SKM-1 (cell line): ENCODE data around the gene P2RY14.
"Not testable (repeated sequence)": the region's sequence is repeated elsewhere in the genome, so short reads cannot be mapped to it uniquely, and the experiment has no call there.

Experiments
- DNase-seq: peaks from one replicate; lab custom pipeline; 2025; ENCODE audit not compliant: unreplicated experiment; lab: John Stamatoyannopoulos, UW

P2RY14 gene

GRCh38 chr3:151264605-151265004 is 13.7 kb downstream of the P2RY14 start:
- no peak for DNase-seq

GRCh38 chr3:151262871-151263525 is 15.3 kb downstream of the P2RY14 start:
- DNase-seq = no peak

GRCh38 chr3:151259664-151260063 is 18.7 kb downstream of the P2RY14 start:
- DNase-seq = no peak

DNA sequence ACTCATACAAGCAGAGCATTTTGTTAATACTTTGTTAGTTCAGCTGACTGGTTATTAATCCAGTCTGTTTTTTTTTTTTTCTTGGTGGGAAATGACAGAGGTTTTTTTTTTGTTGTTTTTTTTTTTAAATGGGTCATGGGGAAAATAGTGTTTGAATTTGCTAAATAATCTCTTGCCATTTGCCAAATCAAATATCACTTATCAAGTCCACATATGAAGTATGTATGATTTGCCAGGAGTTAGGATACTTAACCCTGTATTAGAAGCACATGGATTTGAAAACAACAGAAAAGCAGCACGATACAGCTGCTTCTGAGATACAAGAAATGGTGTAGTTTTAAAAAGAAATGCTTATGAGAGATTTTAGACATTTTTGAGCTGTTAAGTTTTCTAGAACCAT is 21.6 kb downstream of the P2RY14 start:
- no peak for DNase-seq

- DNase-seq = no peak
These were observed 29.5 kb downstream of the P2RY14 start for GRCh38 chr3:151248772-151249337.

- DNase-seq = not testable (repeated sequence)
These were observed 36.3 kb downstream of the P2RY14 start for GRCh38 chr3:151242006-151242405.

DNA sequence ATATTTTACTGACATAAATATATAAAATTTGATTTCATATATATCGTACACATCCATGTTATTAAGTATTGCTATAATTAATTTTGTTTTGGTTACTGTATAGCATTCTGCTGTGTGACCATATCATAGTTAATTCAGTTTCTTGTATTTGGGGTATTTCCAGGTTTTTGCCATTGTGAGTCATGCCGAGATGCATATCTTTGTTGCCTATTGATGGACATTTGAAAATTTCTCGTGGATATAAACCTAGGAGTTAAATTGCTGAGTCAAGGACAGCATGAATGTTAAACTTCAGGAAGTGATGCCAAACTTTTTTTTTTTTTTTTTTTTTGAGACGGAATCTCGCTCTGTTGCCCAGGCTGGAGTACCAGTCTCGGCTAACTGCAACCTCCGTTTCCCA is 41.6 kb downstream of the P2RY14 start:
- DNase-seq = no peak

- no peak for DNase-seq
These were observed 42.0 kb downstream of the P2RY14 start for GRCh38 chr3:151236316-151236715.

DNA sequence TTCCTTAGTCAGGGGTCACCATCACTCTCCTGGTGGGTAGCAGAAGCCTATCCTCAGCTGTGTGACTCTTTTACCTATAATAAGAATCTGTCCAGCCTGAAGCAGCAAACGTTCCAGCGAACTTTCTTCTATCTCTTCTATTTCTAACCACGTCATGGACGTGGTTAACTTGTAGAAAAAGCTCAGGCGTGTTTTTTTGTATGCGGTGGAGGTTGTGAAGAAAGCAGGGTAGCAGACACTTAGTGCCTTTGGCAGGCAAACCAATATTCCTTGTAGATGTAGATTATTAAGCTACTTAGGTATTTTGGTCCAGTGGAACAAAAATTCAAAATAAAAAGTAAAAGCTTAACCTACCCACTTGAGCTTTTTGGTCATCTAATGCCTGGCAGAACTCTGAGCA is 43.5 kb downstream of the P2RY14 start:
- no peak for DNase-seq

- DNase-seq = no peak
These were observed 45.4 kb downstream of the P2RY14 start for GRCh38 chr3:151232991-151233390.

DNA sequence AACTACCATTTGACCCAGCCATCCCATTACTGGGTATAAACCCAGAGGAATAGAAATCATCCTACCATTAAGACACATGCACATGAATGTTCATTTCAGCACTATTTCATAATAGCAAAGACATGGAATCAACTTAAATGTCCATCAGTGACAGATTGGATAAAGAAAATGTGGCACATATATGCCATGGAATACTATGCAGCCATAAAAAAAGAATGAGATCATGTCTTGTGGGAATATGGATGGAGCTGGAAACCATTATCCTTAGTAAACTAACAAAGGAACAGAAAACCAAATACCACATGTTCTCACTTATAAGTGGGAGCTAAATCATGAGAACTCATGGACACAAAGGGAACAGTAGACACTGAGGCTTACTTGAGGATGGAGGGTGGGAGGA is 45.9 kb downstream of the P2RY14 start:
- not testable (repeated sequence) for DNase-seq

GRCh38 chr3:151230646-151231045 is 47.7 kb downstream of the P2RY14 start:
- peak; percentile 59 for DNase-seq

GRCh38 chr3:151228666-151229040 is 49.7 kb downstream of the P2RY14 start:
- no peak for DNase-seq

GRCh38 chr3:151227807-151228665 is 50.3 kb downstream of the P2RY14 start:
- peak; percentile 64 for DNase-seq

DNA sequence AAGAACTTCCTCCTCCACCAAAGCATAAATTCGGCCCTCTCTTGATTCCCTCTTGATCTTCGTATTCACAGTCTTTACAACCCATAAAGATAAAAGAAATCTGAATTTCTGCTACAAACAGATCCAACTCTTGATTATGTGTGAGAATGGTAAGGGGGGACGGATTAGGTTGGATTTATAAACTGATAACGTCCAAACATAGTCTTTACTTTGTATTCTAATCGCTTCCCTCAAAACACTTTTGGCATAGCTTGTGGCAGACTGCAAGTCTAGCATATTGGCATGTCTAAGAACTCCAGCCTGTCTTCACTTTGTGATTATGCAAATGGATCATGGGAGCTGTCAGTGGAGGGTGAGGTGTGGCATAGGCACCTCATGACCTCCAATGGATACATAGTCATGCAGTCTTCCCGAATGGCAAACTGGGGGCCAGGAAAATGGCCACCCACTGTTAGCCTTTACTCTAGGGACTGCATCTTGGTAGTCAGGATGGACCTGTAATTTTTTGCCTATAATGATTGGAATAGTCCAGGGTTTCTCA is 51.0 kb downstream of the P2RY14 start:
- DNase-seq = no peak

- no peak for DNase-seq
These were observed 51.5 kb downstream of the P2RY14 start for GRCh38 chr3:151226825-151227224.

GRCh38 chr3:151226088-151226563 is 52.2 kb downstream of the P2RY14 start:
- no peak for DNase-seq

DNA sequence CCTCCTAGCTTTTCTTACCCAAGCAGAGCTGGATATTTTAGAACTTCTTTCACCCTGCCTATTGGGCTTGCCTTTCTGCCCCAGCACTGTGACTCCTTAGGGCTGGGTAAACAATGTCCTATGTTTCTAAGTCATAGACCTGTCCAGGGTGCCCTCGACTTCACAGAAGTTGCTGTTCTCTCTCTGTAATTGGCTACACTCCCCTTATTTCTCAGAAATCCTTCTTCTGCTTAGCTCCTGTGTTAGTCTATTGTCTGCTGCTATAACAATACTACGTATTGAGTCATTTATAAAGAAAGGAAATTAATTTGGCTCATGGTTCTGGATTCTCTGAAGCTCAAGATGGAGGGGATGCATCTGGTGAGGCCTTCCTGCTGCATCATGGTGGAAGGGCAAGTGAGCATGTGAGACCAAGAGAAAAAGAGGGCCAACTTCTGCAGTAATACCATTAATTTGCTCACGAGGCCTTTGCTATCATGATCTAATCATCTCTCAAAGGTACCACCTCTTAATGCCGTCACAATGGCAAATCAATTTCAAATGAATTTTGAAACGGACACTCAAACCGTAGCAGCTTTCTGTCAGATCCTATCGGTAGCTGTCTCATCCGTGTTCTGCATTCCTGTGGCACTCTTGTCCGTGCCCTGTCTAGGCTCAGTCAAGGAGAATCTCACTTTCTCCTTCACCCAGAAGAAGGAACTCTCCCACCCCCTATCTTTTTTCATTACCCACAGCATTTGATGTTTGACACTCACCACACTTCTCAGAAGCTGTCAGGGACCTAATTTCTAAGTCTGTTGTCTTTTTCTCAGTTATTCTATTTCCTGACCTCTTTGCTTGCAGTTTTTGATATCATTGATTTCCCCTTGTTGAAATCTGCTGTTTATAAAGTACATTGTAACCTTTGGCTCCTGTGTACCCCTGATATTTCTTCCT is 53.0 kb downstream of the P2RY14 start:
- no peak for DNase-seq

- DNase-seq = no peak
These were observed 54.0 kb downstream of the P2RY14 start for GRCh38 chr3:151224268-151224866.

DNA sequence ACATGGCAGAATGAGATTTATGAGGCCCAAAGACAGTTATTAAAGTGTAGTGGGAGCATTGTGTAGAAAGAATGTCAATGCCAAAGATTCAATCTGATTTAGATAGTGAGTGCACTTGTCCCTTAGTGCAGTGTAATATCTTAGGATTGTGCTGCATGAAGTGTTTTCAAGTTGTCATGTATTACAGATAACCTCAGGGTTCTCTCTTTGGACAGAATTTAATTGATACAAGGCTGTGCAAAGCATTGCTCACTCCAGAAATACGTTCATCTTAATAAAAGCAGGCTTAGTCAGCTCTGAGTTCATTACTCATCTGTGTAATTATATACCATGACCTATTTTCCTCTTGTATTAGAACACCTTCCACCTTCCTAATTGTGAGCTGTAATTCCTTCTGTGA is 59.3 kb downstream of the P2RY14 start:
- no peak for DNase-seq
